HG03442 (cell line): Measurements from ENCODE around the gene LRP1B.

Experiments
- ATAC-seq: cut with Tn5 transposase; IDR thresholded peaks from one replicate; pipeline ENCODE4 v1.9.1; 2021; ENCODE audit warnings: mild to moderate bottlenecking, moderate library complexity; ENCODE audit not compliant: unreplicated experiment

The LRP1B gene

DNA sequence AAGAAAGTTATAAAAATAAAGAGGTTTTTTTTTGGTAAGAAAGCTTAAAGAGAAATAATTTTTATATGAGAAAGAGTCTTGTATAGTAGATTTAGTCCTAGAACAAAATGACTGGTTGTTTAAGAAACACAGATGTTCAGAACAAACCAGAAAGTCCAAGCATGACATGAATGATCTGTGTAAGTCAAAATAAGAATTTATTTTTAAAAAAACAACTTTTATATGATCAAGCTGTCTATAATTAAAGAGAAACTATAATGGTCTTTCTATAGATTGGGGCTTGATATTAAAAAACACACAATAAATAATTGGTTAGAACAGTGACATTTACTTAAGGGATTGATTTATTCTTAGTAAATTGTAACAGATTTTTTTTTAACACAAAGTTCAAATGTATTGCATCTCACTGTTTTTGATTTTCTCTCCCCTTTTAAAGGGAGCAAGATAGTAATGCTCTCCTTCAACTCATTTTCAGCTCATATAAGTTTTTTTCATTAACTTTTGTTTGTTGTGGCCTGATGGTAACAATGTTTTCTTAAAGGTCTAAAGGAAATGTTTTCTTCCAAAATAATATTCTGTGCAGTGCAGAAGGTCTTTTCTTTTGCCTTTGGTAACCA, 1256.8 kb downstream of the LRP1B start:
- no peak for ATAC-seq

DNA sequence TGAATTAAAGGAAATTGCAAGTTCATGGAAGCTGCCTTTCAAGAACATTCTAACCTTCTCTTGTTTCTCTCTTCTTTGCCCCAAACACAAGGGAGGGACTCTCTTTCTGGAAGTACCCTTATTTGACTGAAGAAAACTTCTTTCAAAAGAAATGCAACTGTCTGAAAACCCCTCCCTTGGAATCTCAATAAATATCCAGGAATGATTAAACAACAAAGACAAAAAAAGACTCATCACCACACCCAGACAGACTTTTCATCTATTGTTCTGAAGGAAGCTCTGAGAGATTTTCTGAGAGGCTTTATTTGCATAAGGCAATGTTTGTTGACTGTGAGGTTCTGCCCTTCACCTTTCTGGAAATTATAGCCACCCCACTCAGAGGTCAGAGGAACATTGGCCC, 1260.9 kb downstream of the LRP1B start:
- ATAC-seq, result no peak

DNA sequence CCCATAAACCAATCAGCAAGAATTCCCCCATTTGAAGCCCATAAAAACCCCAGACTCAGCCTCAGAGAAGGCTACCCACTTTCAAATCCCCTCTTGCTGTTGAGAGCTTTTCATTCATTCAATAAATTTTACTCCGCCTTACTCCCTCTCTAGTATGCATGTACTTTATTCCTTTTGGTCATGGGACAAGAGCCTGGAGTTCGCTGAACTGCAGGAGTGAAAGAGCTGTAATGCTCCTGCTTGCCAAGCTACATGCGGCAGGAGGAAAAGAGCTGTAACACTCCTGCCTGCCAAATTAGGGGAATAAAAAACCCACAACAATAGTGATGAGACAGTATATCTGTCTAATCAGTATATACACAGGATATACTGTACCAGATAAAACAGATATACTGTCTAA, 1261.7 kb downstream of the LRP1B start:
- no peak for ATAC-seq

DNA sequence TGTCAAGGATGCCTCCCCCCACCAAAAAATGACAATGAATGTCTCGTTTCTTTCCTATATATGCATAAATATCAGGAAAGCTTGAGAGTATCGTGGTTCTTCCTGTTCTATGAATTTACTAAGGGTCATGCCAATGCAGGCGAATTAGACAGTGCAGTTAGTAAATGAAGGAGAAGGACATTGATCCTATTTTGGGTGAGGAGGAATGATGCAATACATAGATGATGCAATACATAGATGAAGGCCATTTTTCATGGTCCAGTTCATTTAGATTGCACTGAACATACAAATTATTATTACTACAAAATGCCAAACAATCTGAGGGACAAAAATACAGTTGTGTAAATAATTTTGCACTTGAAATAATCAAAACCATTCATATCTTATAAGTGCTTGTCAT, 1265.0 kb downstream of the LRP1B start:
- ATAC-seq, result no peak

DNA sequence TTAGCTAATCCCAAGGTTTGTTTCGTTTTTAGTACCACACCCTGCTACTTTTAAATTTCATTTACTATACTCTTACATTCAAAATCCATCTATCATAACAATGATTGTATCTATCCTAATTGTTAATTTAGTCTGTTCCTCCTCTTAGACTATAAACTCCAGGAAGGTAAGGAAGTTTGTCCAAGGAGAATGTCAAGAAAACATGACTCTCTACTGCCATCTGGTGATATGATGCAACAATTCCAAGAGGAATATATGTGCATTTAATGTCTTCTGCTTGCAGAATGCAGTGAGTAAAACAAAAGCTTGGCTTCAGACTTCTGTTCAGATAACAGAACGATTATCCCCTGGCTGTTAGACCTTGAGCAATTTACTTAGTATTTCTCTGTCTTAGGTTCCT, 1267.1 kb downstream of the LRP1B start:
- peak; percentile 65 for ATAC-seq

DNA sequence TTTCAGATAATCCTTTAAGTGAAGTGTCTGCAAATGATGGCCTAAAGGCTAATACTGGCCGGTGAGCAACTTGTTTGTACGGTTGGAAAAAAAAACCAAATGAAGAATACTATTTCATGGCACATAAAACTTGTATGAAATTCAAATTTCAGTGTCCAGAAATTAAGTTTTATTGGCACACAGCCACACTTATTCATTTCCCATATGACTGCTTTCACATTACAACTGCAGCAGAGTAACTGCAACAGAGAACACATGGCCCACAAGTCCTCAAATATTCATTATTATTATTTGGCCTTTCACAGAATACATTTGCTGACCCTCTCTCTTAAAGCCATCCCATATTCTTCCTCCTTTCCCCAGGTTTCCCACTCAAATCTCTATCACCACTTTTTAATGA, 1268.6 kb downstream of the LRP1B start:
- ATAC-seq, result no peak

DNA sequence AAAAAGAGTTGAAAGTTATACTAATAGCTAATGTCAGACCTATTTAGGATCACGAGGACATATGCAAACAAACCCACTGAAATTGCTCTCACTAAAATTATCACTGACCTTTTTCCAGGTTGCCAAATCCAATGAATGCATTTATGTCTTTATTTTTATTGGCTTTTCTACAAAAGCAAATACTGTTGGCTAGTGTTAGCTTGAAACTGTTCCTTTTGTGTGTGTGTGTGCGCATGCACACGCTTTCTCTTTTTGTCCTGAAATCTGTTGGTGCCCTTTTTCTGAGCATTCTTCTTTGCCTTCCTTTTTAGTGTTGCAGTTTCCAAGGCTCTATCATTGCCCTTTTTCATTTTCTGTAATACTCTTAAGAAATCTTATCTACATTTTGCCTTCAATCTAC, 1269.2 kb downstream of the LRP1B start:
- no peak for ATAC-seq

DNA sequence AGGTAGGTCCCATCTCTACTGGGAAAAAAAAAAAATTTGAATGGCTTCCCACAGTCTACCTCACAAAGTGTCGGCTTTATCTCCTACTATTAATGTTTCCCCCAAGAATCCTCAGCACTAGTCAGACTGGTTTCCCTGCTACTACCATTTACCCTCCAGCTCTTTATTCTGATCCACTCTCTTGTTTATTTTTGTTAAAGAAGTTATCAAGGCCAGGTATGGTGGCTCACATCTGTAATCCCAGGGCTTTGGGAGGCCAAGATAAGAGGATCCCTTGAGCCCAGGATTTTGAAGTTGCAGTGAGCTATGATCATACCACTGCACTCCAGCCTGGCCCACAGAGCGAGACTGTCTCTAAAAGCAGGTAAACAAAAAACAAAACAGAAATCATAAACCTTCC, 1275.3 kb downstream of the LRP1B start:
- no peak for ATAC-seq

DNA sequence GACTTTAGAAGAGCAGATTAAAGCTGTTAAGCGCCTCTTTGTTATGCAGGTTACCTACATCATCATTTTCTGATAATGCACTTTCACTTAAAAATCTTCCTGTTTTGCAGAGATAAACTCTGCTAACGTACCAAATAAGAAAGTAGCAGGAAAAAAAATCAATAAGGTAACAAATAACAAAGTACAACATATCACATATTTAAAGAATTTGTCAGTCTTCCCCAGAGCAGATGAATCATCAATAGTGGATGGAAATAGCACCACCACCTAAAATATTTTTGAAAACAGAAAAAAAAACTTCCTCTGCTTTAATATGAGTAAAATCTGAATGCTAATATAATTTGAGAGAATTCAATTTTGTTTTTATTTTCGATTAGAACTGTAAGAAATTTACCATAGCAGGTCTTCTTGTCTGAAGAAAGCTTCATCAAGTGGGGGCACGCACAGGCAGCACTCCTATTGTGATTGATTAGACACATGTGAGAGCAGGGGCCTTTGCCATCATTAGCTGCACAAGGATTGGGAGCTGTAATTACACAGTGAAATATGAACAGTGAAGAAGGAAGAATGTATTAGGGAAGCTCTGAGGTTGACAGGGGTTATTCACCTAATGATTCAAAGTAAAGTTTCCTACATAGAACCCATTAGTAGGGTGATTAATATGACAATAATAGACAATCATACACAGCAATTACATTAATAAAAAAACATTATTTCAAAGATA, 1279.4 kb downstream of the LRP1B start:
- no peak for ATAC-seq

DNA sequence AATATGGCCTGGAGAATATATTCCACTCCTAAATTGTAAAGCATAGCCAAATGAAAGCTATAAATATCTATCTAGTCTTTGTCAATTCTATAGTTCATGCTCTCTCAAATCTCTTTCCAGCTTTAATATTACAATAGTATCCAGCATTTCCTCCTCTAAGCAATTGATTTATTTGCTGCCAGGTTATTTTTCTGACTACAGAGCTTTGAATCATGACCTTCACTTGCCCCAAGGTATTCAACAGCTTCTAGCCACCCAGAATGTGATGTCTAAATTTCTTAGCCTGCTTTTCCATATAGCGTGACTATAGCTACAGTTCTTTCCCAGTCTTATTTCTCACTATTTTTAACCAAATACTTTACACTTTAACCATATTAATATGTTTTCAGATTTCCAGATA, 1287.6 kb downstream of the LRP1B start:
- ATAC-seq, result no peak

DNA sequence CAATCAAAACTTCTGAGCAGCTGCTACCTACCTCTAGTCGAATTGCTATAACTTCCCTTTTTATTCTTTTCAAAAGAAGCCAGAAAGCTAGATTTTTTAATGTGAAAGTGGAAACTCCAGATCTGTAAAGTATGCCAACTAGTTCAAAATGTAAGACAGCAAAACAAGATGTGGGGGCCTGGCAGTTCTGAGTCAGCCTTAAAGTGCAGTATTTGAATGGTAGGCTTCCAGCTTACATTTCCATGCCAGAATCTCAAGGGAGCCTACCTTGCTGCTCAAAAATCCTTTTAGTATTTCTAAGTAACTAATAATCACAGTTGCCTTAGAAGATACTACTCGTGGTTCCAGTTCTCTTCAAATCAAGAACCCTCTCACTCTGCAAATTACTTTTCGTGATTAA, 1288.7 kb downstream of the LRP1B start:
- ATAC-seq, result no peak

DNA sequence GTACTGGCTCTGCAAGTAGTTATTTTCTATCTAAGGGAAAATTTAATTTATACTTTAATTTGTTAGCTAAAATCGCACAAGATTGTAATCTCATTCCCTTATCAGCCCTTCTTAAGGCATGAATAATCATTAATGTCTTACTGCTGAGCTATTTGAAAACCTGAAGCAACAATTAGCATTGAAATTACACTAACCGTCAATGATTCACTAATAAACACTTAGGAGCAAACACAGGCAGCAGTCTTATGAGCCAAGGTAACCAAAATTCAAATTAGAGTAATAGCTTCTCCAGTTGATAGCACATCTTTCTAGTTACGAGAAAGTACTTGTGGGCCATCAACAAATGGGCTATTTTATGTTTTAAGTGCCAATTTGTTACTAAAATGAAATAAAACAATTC, 1289.7 kb downstream of the LRP1B start:
- ATAC-seq, result no peak

DNA sequence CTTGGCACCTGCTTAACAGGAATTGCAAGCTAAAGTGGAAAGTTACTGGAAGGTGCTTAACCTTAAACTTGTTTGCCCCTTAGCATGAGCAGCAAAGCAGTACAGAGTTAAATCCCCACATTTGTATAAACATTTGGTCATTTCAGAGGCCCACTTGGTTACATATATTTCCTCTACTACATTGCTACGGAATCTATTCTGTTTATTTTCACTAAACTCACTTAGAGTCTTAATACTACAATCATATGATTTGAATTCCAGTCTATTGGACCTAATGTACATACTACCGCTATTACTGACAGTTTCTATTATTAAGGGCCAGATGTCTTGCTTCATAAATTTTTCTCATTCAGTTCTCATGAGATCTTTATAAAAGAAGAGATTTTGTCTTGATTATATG, 1294.0 kb downstream of the LRP1B start:
- ATAC-seq, result no peak

DNA sequence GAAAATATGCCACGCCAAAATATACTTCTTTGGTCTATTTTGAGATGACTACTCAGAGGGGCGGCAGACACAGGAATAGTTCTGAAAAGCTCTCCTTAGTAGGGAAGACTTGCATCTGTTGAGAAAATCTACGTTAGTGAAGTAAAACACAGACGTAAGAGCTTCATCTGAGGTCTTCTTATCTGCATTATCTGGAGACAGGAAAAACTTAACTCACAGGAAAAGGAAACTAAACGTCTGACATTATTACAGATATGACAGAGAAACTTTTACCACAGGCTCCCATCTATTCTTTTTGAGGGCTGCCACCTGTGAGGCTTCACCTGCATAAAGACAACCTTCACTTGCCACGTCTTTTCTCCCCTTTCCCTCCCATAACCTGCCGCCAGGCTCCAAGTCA, 1295.7 kb downstream of the LRP1B start:
- ATAC-seq, result no peak

DNA sequence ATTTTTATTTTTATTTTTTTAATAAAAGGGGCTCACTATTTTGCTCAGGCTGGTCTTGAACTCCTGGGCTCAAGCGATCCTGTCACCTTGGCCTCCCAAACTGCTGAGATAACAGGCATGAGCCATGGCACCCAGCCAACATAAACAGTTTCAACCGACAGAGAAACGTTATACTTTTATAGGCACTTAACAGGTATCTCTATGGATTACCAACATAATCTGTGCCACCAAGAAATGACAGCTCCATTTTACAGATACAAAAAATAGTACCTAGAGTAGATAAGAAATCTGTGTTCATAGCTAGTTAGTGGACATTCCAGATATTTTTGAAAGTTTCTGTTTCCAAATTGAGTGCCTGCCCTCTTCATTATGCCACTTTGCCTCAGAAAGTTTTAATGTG, 1316.7 kb downstream of the LRP1B start:
- ATAC-seq, result no peak

DNA sequence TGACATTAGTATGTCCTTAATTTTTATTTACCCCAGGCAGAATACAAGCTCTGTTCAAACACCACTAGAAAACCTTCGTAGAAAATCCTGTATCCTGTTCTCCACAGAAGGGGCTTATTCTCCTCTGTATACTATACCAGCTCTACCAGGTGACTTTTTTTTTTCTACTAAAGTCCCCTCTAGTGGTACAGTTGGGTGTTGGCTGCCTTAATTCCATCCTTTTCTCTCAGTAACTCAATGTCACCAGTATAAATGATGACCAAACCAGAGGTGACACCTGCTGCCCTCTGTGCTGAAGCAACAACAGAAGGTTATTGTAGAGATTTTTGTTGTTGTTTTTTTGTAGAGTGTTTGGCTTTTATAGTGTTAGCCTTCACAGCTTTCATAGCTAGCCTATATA, 1322.0 kb downstream of the LRP1B start:
- ATAC-seq, result peak; percentile 52

DNA sequence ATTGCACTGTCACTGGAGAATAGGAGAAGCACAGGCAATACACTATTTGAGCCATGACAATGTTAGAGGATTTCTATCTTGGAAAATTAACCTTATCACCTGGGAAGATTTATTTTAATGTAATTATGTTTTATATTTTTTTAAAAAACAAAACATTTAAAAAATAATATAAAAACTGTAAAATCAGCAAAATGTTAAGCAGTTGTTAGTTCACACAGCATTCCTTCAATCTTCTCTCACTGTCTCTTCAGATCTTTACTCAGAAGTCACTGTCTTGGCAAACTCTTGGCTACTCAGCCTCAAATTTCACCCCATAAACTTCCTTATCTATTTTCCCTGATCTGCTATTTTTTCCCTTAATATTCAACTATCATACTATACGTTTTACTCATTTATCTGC, 1322.6 kb downstream of the LRP1B start:
- ATAC-seq, result no peak

DNA sequence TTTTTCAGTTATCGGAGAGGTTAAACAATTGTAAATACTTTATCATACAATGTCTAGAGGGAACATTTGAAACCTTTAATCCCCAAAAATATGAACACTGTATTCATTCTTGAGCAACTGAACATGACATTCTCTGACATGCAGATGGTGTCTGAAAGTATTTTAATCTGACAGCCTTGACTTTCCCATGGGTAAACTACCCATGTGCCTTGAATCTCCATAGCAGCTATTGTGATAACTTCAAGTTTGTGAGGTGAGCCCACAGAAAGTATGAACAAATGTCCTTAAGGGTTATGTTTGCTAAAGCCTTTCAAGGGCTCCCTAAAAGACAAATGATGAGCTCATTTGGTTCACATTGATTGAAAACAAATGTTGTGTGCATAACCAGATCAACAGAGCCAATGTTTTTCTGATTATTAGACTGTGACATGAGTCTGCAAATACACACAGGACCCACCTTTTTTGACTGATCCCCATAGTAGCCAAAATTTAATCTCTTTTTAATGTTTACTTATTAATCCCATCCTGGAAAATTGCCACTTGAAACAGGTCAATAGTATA, 1326.0 kb downstream of the LRP1B start:
- ATAC-seq, result no peak

DNA sequence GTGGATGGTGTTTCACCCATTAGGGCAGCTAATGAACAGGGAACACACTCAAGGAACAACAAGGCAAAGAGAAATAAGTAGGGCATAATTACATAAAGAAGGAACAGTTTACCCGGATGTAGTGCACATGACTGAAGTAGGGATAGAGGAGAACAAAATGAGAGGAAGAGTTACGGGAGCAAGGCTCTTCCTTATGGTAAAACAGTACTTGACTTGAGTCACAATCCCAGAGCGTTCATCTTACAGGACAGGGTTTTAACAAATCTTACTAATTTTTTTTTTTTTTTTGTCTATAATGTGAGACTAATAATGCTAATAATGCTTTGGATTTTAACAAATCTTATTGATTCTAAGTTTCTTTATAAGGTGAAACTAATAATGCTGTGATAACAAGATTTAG, 1329.5 kb downstream of the LRP1B start:
- no peak for ATAC-seq

DNA sequence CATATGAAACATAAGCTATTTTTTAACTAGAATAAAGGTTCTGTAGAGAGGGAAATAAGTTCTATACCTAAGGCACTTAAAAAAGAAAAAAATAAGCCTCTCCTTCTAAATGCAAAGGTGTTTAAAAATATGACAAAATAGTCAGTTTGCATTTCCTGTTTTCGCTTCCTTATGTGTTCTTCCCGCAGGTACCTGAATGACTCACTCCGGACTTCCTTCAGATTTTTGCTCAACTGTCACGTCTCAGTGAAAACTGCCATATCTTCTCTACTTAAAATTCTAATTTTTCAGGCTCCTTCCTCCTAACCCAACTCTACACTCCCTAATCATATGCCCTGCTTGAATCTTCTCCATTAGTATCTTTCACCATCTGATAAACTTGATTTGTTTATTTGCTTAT, 1333.1 kb downstream of the LRP1B start:
- peak; percentile 81 for ATAC-seq

DNA sequence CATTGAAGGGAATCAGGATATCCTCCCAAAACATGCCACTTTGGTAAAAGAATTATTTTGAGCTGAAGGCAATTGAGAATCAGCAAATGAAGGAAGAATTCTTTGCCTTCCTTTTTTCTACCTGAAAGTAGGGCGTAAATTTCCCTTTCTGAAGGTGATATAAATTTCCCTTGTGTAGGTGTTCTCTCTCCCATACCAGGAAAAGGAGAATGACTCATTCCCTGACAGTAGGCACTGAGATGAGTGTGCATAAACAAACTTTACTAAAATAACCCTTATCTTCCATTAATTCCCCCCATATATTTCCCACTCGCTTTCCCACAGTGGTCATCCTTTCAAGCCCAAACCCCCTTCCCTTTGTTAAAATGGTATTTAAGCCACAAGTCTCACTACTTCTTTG, 1339.0 kb downstream of the LRP1B start:
- no peak for ATAC-seq

DNA sequence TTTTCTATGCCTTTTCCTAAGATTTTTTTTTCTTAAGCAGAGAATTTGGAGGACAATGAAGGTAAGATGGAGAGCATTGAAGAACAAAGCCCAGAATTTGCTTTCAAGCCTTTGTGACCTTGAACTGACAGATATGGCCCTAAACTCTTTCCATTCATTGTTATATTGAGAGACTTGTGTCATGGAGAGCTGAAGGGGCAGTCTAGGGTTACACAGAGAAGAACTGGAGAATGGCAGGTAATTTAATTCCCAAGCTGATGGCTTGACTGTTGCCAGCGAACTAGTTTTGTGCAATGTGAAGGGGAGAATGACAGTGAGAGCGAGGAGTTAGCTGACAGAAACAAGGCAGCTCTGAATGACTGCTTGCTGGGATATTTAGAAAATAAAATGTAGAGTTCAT, 1344.2 kb downstream of the LRP1B start:
- no peak for ATAC-seq

DNA sequence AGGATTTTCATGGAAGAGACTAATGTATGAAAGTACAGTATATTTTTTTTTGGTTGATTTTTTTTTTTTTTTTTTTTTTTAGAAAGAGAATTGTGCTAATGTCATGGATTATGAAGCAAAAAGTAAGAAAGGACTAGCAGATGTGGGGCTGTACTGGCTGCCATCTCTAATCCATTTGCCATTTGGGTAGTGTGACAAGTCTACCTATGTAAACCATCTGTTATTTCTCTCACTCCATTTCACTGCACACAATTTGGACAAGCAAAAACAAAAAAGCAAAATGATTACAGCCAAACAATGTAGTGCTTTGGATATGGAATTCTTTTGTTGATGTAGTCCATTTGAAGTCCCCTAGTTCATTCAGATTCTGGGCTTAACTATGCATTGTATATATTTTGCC, 1355.4 kb downstream of the LRP1B start:
- no peak for ATAC-seq
